Activated CD8-positive, alpha-beta memory T cell treated with anti-CD3 and anti-CD28 coated beads, Interleukin-2, amount 50 U/mL, for 24 hours (primary cell): ENCODE results near the gene NEU4.
"Not testable (repeated sequence)": the region's sequence is repeated elsewhere in the genome, so short reads cannot be mapped to it uniquely, and the experiment has no call there.

Experiments used
- DNase-seq: peaks from one replicate; pipeline ENCODE4 v3.0.0-alpha.2; 2020; ENCODE audit errors: extremely low read depth

Gene NEU4

GRCh38 chr2:241799522-241800197 is 9.3 kb upstream of the NEU4 start:
- DNase-seq: no peak

DNA sequence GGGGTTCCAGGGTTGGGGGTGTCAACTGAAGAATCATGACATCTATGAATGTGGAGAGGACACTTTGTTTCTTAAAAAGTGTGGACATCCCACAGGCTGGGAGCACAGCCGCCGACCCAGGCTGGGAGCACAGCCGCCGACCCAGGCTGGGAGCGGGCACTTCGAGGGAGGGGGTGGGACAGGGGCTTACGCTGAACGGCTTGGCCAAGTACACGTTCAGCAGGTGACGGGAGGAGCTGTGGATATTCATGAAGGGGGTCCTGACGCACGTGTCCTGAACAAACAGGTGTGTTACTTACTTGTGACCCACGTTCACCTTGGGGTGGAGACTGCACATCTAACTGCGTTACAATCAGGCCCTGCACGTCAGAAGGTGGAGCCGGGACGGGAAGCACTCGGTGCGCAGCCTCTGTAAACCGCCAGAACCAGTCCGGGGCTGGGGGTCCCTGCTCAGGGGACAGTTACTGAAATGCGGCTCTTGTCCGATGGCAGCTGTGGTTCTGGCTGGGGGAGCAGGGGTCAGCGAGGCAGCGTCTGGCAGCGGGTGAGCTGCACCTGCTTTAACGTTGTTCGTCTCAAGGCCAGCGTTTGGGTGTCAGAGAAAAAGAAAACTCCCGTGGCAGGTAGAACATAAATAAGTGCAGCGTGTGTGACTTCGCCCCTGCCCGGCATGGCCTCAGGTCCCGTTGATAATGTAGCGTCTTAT is 8.6 kb upstream of the NEU4 start:
- not testable (repeated sequence) for DNase-seq

GRCh38 chr2:241801611-241802420 is 7.2 kb upstream of the NEU4 start:
- no peak for DNase-seq

GRCh38 chr2:241802421-241803318 is 6.3 kb upstream of the NEU4 start:
- DNase-seq: no peak

- DNase-seq: no peak
Measured at GRCh38 chr2:241803387-241804325, 5.3 kb upstream of the NEU4 start.

- no peak for DNase-seq
Measured at GRCh38 chr2:241804326-241805229, 4.4 kb upstream of the NEU4 start.

GRCh38 chr2:241806217-241806616 is 2.8 kb upstream of the NEU4 start:
- not testable (repeated sequence) for DNase-seq

- DNase-seq: no peak
Measured at GRCh38 chr2:241808051-241808720, 807 bp upstream of the NEU4 start.

- DNase-seq: no peak
Measured at GRCh38 chr2:241809383-241810306, 652 bp downstream of the NEU4 start.

DNA sequence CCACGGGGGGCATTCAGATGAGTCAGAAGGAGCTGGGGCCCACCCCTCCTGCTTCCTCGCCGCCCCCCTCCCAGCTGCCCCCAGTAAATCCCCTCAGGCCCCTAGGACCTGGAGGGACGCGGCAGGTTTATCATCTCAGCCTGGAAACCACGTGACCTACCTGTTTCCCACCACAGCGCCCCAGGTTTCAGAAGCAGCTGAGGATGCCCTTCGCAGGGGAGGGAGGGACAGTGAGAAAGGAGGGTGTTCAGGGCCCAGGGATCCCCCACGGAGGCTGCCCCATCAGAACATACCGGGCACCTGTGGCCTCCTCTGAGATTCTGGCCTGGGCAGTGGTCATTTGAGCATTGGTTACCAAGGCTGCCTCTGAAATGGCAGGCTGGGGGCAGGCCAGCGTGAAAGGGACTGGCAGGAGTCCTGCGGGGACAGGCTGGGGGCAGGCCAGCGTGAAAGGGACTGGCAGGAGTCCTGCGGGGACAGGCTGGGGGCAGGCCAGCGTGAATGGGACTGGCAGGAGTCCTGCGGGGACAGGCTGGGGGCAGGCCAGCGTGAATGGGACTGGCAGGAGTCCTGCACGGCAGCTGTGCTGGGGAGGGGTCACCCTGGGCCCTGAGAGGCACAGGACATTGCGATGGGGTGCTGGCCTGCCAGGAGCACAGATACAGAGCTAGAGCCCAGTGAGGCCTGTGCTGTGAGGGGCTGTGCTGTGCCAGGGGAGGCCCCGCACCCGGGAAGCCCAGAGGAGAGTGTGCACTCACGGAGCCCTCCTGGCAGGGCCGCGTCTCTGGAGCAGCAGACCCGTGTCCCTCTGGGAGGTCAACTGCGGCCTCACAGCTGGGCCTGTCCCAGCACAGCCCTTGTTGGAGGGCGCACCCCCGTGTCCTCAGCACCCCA is 1.6 kb downstream of the NEU4 start:
- DNase-seq: no peak

GRCh38 chr2:241811201-241811951 is 2.4 kb downstream of the NEU4 start:
- no peak for DNase-seq

DNA sequence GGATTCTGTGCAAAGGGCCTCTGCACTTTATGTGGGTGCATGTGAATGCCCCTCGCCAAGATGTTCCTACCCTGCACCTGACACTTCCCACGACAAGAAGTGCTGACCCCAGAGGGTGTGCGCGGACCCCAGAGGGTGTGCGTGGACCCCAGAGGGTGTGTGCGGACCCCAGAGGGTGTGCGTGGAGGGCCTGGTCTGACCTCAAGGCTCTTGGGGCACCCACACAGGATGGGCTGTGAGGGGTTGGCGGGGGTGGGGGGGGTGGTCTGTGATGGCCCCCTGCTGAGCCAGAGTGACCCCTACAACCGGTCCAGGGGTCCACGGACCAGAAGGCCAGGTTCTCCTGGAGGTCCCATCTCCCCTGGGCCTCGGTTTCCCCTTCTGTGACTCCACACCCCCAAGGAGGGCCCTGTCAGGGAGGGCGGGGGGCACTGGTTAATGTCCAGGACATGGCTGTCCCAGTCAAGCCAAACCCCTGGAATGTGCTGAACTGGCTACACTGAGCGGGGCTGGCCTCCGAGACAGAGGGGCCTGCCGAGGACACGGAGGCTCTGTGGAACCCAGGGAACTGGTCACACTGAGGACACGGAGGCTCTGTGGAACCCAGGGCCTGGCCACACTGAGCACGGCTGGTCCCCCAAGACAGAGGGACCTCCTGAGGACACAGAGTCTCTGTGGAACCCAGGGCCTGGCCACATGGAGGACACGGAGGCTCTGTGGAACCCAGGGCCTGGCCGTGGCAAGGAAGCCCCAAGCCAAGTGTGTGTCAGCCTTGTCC is 3.1 kb downstream of the NEU4 start:
- no peak for DNase-seq

DNA sequence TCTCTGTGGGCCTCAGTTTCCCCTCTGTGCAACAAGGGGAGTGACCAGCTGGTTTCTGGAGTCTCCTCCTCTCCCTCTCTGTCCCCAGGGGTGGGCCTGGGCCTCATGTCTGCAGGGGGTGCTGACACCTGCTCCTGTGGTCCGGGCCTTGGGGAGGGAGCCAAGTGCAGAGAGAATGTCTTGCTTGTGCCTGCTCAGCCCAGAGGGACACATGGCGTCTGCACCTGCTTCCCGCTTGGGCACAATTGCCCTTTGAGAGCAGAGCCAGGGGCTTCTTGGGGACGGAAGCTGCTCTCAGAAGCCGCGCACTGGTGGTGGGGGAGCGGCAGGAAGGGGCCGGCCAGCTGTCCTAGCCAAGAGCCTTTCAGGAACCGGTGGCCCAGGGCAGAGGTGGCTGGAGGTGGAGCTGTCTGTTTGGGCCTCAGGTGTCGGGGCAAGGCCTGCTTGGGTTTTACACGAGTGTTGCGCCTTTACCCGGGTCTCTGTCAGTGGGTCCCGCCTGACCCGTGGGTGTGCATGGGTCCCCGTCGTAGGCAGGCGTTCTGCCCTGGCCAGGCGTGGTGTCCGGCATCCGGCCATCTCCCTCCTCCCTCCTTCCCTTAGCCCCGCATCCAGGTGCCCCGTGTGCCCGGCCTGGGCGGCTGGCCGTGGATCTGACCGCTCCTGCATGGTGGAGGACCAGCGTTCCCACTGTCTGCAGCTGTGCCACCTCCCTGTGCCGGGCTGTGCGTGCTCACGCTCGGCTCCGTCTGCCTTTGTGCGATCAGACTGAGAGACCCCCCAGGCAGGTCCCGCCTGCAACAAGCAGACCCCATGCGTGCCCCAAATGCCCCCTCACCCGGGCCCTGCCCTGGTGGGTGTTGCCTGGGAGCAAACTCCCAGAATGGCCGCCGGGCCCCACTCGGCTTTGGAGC is 4.0 kb downstream of the NEU4 start:
- no peak for DNase-seq
